Lower leg skin (tissue), 4 donors: ENCODE measurements around the gene POU5F1. TPM values are rescaled to one million over a fixed set of nuclear protein-coding genes. Genes with fewer than 3 reads are reported as not detected.
A peak's percentile ranks its signal among the peaks of the same experiment; 100 is the strongest.
"Not testable (repeated sequence)": the region's sequence is repeated elsewhere in the genome, so short reads cannot be mapped to it uniquely, and the experiment has no call there.

ENCODE experiments used
- DNase-seq, 2 donors: peaks; one replicate each; pipeline ENCODE4 v3.0.0-alpha.2; 2019; ENCODE audit warnings: low spot score in 2 of 2
- H3K4me3 ChIP-seq: fragments of 200-600 bp; sonication (generic); 2 replicates; pipeline ENCODE4 v1.5.1; 2017; ENCODE audit warnings: mild to moderate bottlenecking, low read depth; ENCODE audit not compliant: poor library complexity, severe bottlenecking
- POLR2A ChIP-seq, 2 donors: fragments of 450-650 bp; IDR thresholded peaks; one replicate each; pipeline ENCODE4 v1.6.1; 2016 to 2017; ENCODE audit warnings: antibody characterized with exemption in 2 of 2, mild to moderate bottlenecking in 1 of 2, moderate library complexity in 1 of 2
- WGBS, 2 donors: methylation state at CpG; one replicate each; pipeline ENCODE4 v1.1.5; 2018; 5-methylcytosine and 5-hydroxymethylcytosine counted together
- intact Hi-C: fragments of 100-400 bp; cut with DNase I; formaldehyde crosslinking; loops from one replicate; pipeline ENCODE4 v1.15.0; 2023; ENCODE audit warnings: low total_unique reads
- total RNA-seq, 4 donors: library from RNA; depleted of rRNA; stranded (reverse); fragments of >200 nt; gene quantifications; one replicate each; pipeline ENCODE4 v1.1.0, GENCODE V29; 2016
- TF ChIP-seq, protein P1 (sequence below), 3 donors: fragments of 450-650 bp; IDR thresholded peaks; one replicate each; pipeline ENCODE4 v1.5.1; 2016; ENCODE audit warnings: antibody characterized with exemption in 3 of 3, mild to moderate bottlenecking in 3 of 3, moderate library complexity in 2 of 3

Gene POU5F1
- total RNA-seq = 1 to 10 TPM in 3 of 4 donors, under 1 TPM in 1; 0.47 to 5.2 (median 3.3) TPM

DNA sequence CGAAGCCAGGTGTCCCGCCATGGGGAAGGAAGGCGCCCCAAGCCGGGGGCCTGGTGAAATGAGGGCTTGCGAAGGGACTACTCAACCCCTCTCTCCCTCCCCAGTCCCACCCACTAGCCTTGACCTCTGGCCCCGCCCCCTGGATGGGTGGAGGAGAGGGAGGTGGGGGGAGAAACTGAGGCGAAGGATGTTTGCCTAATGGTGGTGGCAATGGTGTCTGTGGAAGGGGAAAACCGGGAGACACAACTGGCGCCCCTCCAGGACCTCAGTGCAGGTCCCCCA is at the start of gene POU5F1:
Gene POU5F1 (minus strand): TSS at position 83 of the 282 bp plus-strand sequence. CDS start 62 bp downstream, at position 21.
- no peak for TF ChIP-seq POLR2A (IDR thresholded peaks at IDR 0.05)
- TF ChIP-seq, protein P1, sequence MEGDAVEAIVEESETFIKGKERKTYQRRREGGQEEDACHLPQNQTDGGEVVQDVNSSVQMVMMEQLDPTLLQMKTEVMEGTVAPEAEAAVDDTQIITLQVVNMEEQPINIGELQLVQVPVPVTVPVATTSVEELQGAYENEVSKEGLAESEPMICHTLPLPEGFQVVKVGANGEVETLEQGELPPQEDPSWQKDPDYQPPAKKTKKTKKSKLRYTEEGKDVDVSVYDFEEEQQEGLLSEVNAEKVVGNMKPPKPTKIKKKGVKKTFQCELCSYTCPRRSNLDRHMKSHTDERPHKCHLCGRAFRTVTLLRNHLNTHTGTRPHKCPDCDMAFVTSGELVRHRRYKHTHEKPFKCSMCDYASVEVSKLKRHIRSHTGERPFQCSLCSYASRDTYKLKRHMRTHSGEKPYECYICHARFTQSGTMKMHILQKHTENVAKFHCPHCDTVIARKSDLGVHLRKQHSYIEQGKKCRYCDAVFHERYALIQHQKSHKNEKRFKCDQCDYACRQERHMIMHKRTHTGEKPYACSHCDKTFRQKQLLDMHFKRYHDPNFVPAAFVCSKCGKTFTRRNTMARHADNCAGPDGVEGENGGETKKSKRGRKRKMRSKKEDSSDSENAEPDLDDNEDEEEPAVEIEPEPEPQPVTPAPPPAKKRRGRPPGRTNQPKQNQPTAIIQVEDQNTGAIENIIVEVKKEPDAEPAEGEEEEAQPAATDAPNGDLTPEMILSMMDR (IDR thresholded peaks at IDR 0.05) = no peak
- H3K4me3 ChIP-seq = no peak within 1 kb of the TSS
- WGBS, 2 donors = 71 to 72% methylated on average over 7 to 9 of the region's 9 CpGs
- DNase-seq = no peak
- intact Hi-C loops = no loop called here

DNA sequence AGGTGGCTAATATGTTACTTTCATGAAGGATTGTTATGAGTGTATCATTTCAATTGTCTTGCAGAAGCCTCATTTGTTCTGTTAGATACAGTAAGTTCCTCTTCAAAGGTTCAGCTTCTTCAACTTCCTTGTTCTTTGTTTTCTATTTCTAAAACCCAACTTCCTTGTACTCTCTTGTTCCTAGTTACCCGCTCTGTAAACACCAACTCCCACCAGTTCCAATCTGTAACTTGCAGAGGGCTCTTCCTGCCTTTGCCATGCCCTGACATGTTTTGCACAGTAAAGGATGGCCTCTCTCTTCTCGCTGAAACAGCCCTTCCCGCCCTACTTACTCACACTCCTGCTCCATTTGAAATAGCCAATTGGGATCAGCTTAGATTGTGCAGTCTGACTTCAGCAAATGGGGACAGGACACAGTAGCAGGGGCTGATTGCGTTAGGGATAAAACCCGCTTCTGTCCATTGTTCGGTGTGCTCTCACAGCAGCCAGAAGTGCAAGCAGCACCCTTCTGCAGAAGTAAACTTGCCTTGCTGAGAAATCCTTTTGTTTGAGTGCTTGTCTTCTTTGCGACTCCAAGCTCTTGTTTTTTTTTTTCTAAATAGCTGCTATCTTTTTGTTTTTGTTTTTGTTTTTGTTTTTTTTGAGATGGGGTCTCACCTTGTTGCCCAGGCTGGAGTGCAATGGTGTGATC is 45.9 kb upstream of the POU5F1 start:
- intact Hi-C loops = no loop called here
- H3K4me3 ChIP-seq = no peak overlapping the region
- TF ChIP-seq, protein P1 (IDR thresholded peaks at IDR 0.05) = no peak
- TF ChIP-seq POLR2A (IDR thresholded peaks at IDR 0.05) = no peak
- DNase-seq = no peak
- 77 to 79% methylated on average over 7 of the region's 7 CpGs for WGBS, 2 donors

DNA sequence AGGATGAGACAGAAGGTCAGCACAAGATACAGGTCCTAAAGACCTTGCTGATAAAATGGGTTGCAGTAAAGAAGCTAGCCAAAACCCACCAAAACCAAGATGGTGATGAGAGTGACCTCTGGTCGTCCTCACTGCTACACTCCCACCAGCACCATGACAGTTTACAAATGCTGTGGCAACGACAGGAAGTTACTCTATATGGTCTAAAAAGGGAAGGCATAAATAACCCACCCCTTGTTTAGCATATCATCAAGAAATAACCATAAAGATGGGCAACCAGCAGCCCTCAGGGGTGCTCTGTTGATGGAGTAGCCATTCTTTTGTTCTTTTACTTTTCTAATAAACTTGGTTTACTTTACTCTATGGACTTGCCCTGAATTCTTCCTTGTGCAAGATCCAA is 44.7 kb upstream of the POU5F1 start:
- 68 to 74% methylated on average over 2 of the region's 2 CpGs for WGBS, 2 donors
- DNase-seq, intact Hi-C loops, H3K4me3 ChIP-seq: not testable (repeated sequence)

DNA sequence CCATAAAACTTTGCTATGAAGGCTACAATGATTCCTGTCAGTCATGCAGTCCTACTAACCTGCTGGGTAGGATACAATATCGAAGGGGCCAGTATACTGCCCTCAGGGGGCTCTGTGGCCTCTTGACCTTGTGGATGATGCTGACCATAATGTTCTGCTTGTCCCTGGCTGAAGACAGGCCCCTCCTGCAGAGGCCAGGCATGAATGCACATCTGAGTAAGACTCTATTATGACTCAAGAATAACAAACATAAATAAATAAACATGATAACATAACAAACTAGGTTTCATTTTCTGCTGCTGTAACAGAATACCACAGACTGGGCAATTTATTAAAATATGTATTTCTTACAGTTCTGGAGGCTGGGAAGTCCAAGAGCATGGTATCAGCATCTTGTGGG is 44.0 kb upstream of the POU5F1 start:
- H3K4me3 ChIP-seq = no peak overlapping the region
- no peak for DNase-seq
- 50 to 78% methylated on average over 1 of the region's 1 CpG for WGBS, 2 donors
- no peak for TF ChIP-seq POLR2A (IDR thresholded peaks at IDR 0.05)
- TF ChIP-seq, protein P1 (IDR thresholded peaks at IDR 0.05) = no peak
- intact Hi-C loops = no loop called here

DNA sequence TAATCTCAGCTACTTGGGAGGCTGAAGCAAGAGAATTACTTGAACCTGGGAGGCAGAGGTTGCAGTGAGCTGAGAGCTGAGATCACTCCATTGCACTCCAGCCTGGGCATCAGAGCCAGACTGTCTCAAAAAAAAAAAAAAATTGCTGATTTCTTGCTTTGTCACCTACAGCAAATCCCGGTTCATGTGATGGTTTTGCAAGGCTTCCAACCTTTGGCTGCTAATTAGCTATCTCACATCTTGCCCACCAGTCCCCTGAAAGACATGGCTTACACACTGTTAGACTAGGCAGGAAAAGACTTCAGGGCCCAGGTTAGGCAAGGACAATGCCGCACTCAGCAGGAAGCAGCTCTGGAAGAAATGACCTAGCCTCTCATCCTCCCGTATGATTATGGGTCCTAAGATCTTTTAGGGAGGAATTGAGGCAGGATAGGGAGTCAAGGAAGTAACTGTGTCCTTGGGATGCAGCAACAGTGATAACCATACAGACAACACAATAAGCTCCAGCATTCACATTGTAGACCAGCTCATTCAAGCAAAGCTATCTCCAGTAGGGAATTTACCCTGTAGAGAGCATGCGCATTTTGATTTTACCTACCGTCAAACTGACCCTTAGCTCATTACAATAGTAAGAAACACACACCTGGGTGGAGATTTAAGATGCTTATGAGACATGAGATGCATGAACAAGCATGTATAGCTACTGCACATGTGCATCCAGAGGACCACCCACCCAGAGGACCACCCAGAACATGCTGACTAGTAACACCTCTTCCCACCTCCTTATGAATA is 40.5 kb upstream of the POU5F1 start:
- no peak overlapping the region for H3K4me3 ChIP-seq
- intact Hi-C loops = no loop called here
- 69% methylated on average over 5 of the region's 5 CpGs for WGBS, 2 donors
- no peak for TF ChIP-seq POLR2A (IDR thresholded peaks at IDR 0.05)
- TF ChIP-seq, protein P1 (IDR thresholded peaks at IDR 0.05) = no peak
- peak in 1 of 2 donors; percentile 25 for DNase-seq

DNA sequence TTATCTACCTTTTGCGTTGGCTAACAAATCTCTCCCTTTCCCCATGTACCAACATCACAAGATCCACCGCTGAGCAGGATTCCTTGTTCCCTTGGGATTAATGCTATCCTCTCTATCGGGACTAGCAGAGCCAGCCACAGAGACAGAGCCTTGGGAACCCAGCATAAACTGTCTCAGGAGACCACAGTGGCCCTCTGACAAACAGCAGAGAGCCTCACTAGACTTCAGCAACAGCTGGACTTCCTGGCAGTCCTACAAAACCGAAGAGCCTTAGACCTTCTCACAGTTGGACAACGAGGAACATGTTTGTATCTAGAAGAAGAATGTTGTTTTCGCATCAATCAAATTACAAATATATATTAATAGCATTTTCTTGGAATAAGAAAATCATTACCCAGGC is 39.6 kb upstream of the POU5F1 start:
- DNase-seq = peak in 1 of 2 donors; percentile 25
- 42 to 47% methylated on average over 6 of the region's 6 CpGs for WGBS, 2 donors

More for the DNA sequence above, 39.6 kb upstream of the POU5F1 start:
- TF ChIP-seq, protein P1 (IDR thresholded peaks at IDR 0.05) = no peak
- TF ChIP-seq POLR2A (IDR thresholded peaks at IDR 0.05) = no peak
- no peak overlapping the region for H3K4me3 ChIP-seq
- intact Hi-C loops = no loop called here
